CD4-positive, alpha-beta T cell treated with Interleukin-17A for 1 hour (primary cell): ENCODE data around the gene PLEKHG4B.

Experiments
- DNase-seq: peaks from one replicate; pipeline ENCODE4 v3.0.0-alpha.2; 2020

Gene PLEKHG4B

DNA sequence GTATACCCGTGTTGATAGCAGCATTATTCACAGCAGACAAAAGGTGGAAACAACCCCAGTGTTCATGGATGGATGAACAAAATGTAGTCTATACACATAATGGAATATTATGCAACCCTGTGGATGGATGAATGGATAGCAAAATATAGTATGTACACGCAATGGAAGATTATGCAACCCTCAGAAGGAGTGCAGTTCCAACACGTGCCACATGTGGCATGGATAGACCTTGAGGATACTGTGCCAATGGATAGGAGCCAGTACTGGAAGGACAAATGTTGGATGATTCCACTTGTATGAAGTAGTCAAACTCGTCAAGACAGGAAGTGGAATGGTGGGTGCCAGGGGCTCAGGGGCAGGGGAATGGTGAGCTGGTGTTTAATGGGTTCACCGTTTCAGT, 44.9 kb downstream of the PLEKHG4B start:
- DNase-seq: no peak

DNA sequence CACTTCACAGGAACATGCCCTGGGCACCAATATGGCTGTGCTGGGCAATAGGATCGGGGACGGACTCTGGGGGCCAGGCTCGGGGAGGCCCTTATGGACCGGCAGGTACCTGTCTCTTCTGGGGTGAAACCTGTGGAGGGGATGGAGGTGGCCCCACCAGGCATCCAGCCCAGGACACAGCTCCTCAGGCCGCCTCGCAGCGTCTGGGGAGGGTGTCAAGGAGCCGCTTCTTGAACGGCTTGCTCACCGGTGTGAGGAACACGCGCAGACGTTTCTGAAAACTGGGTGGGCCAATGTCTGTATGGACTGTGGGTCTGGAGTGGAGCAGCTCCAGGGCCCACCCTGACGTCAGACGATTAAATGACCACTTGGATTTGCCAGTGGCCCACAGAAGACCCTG, 45.8 kb downstream of the PLEKHG4B start:
- no peak for DNase-seq

DNA sequence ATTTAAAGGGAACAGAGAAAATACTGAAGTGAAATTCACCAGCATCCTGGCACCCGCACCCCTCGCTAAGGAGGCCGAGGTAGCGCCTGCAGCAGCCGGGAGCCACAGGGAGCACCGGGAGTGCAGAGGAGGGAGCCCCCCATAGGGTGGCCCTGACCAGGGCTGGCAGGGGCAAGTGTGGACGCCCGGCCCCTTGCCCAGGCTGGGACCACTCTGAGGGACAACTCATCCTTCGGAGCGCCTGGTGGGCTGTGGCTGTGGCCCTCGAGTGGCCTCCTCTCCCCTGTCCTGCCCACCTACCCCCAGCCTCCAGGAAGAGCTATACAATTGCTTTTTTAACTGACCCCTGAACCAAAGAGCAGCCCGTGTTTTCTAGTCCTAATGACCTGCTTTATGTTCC, 47.0 kb downstream of the PLEKHG4B start:
- DNase-seq: no peak

DNA sequence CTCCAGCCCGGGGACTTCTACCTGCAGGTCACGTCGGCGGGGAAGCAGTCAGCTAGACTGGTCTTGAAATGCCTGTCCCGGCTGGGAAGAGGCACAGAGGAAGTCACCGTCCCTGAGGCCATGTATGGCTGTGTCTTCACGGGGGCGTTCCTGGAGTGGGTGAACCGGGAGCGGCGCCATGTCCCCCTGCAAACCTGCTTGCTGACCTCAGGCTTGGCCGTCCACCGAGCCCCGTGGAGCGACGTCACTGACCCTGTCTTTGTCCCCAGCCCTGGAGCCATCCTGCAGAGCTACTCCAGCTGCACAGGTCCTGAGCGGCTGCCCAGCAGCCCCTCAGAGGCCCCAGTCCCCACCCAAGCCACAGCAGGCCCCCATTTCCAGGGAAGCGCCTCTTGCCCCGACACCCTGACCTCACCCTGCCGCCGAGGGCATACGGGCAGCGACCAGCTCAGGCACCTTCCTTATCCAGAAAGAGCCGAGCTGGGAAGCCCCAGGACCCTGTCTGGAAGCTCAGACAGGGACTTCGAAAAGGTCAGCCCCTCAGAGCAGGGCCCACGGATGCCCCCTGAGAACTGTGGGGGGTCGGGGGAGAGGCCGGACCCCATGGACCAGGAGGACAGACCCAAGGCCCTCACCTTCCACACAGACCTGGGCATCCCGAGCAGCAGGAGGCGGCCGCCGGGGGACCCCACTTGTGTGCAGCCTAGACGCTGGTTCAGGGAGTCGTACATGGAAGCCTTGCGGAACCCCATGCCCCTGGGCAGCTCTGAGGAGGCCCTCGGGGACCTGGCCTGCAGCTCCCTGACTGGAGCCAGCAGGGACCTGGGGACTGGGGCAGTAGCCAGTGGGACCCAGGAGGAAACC, 47.8 kb downstream of the PLEKHG4B start:
- DNase-seq: no peak

DNA sequence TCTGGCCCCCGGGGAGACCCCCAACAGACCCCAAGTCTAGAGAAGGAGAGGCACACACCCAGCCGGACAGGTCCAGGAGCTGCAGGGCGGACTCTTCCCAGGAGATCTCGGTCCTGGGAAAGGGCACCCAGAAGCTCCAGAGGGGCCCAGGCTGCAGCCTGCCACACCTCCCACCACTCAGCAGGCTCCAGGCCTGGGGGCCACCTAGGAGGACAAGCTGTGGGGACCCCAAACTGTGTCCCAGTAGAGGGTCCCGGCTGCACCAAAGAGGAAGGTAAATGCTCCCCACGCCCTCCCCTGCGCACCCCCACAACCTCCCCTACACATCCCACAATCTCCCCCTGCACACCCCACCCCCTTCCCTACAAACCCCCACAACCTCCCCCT, 48.5 kb downstream of the PLEKHG4B start:
- no peak for DNase-seq

DNA sequence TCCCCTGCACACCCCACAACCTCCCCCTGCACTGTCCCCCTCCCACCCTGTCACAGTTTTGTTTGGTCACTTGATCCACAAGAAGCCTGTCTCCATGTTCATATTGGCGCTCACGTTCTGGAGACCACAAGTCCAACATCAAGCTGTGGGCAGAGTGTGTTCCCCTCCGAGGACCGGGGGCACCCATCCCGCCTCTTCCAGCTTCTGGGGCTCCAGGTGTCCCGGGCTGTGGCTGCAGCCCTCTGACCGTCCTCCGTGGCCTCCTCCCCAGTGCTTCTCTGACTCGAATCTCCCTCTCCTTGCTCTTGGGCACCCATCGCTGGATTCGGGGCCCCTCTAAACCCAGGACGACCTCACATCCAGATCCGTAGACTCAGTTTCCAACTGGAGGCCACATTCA, 49.2 kb downstream of the PLEKHG4B start:
- DNase-seq: no peak

DNA sequence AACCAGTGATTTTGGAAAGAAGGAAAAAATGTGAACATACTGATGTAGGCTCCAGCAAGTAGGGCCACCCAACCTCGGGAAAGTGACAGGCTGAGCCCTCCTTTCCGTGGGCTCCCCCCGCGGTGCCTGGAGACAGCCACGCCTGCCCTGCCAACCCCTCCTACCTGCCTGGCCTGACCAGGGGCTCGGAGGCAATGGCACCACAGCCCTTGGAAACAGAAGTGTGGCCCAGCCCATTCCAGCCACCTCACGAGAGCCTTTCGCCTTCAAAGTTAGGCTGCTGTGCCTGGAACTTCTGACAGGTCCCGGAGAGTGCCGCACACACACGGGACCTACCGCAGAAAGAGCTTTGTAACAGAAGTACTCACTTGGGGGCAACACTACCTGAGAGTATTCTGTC, 49.8 kb downstream of the PLEKHG4B start:
- no peak for DNase-seq

DNA sequence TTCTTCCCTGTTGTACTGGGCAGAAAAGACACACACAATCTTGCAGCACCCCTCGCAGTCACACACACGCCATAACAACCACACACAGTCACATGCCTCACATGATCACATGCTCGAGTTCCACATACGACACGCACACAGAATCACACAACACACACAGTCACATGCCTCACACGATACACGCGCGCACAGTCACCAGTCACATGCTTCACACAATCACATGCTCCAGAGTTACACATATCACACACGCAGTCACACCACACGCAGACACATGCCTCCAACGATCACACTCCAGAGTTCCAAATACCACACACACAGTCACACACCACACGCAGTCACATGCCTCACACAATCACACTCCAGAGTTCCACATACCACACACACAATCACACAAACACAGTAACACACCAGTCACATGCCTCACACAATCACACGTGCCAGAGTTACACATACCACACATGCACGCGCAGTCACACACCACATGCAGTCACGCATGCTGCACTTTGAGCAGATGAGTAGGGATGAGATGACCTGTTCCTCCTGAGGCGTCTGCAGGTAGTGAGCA, 50.4 kb downstream of the PLEKHG4B start:
- DNase-seq: no peak

DNA sequence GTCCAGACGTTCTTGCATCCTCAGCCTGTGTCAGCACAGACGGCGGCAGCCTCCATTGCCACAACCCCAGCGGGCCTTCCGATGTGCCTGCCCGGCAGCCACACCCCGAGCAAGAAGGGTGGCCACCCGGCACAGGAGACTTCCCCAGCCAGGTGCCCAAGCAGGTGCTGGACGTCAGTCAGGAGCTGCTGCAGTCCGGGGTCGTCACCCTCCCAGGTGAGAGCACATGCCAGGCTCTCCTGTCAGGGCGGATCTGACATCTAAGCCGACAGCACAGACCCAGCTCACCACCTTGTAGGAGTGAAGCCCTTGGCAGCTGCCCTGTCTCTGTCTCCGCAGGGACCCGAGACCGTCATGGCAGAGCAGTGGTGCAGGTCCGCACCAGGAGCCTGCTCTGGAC, 51.1 kb downstream of the PLEKHG4B start:
- DNase-seq: no peak

DNA sequence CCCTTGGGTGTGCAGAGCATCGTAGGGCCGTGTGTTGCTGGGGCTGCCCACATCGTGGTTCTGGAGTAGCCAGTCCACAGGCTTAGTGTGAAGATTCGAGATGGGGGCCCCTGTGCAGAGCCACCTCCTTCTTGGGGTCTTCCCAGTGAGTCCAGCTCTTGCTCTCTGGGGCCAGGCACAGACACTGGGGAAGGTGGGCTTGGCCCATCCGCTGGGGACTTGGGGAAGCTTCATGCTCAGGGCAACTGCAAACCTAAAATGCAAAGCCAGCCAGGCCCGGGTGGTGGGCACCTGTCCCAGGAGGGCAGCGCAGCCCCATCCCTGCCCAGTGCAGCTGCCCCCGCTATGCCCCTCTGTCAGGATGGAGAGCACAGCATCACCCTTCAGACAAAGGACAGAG, 53.0 kb downstream of the PLEKHG4B start:
- no peak for DNase-seq

DNA sequence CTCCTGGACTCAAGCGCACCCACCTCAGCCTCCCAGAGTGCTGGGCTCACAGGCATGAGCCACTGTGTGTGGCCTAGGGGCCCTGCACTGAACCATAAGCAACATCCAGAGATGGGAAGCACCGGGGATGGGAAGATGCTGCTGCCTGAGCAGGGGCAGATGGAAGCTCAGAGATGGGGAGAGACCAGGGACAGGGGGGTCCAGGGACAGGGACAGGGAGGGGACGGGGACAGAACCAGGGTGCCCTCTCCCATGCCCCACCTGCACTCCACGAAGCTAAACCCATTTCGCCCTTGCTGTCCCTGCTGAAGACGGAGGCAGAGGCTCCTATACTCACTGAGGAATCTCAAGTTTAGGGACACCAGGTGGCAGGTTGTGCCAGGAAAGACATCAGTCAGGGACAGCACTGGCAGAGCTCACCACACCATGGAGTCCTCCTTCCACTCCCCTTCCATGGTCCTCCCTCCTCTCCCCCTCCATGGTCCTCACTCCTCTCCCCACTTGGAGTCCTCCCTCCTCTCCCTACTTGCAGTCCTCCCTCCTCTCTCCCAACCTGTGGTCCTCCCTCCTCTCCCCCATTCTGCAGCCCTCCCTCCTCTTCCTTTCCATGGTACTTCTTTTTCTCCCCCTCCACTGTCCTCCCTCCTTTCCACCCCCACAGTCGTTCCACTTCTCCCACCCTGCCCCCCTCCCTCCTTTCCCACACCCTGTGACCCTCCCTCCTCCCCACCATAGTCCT, 53.8 kb downstream of the PLEKHG4B start:
- no peak for DNase-seq

DNA sequence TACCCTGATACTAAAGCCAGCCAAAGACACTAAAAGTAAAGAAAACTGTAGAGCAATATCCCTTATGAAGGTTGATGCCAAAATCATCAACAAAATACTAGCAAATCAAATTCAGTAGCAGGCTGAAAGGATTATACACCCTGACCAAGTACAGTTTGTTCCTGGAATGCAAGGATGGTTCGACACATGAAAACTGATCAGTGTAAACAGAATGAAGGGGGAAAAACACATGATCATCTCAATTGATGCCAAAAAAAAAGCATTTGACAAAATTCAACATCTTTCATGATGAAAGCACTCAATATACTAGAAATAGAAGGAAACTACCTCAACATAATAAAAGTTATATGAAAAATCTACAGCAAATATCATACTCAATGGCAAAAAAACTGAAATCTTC, 55.8 kb downstream of the PLEKHG4B start:
- DNase-seq: no peak

DNA sequence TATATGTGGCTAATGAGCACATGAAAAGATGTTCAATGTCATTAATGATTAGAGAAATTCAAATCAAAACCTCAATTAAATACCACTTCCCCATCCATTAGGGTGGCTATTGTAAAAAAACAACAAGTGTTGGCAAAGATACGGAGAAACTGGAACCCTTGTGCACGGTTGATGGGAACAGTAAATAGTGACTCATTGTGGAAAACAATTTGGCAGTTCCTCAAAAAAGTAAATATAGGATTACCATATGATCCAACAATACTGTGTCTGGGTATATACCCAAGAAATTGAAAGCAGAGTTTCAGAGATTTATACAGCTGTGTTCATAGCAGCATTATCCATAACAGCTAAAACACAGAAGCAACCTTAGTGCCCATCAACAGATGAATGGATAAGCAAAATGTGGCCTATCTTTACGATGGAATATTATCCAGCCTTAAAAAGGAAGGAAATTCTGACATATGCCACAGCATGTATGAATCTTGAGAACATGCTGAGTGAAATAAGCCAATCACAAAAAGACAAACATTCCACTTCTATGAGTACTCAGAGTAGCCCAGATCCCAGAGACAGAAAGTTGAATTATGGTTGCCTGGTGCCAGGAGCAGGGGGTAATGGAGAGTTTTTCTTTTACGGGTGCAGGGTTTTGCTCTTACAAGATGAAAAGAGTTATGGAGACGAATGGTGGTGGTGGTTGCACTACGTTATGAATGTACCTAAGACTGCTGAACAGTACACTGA, 57.9 kb downstream of the PLEKHG4B start:
- DNase-seq: no peak

DNA sequence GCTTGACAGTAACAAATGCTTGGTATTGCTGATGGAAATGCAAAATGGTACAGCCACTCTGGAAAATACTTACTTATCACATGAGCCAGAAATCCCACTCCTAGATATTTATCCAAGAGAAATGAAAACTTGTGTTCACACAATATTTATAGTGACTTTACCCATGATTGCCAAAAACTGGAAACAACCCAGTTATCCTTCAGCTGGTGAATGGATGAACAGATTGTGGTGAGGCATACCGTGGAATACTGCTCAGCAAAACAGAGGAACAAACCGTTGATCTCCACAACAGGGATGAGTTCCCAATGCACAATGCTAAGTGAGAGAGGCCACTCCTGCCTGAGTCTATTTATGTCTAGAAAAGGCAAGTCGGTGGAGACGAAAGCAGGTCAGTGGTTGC, 58.8 kb downstream of the PLEKHG4B start:
- no peak for DNase-seq

DNA sequence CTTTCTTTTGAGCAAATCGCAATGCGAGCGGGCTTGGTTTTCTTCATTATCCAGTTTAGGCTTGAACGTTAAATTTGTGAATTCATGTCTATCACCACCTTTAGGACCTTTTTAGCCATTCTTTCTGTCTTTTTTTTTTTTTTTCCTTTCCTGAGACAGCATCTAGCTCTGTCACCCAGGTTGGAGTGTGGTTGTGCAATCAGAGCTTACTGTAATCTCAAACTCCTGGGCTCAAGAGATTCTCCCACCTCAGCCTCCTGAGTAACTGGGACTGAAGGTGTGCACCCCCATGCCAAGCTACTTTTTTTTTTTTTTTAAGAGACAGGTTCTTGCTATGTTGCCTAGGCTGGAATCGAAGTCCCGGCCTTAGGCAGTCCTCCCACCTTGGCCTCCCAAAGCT, 60.1 kb downstream of the PLEKHG4B start:
- no peak for DNase-seq

DNA sequence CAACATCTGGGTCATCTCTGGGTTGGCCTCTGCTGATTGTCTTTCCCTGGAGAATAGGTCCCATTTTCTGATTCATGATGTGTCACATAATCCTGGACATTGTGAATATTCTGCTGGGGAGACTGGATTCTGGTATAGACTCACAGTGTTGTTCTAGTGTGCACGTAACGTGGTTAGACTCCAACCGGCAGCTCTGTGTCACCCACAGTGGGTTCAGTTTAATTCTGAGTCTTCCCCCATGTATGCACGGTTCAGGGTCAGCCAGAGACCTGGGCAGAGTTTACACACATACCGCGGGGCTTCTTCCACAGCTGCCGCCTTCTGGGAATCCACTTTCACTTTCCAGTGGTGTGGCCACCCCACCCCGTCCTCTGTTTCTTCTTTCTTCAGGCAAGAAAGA, 61.3 kb downstream of the PLEKHG4B start:
- DNase-seq: no peak

DNA sequence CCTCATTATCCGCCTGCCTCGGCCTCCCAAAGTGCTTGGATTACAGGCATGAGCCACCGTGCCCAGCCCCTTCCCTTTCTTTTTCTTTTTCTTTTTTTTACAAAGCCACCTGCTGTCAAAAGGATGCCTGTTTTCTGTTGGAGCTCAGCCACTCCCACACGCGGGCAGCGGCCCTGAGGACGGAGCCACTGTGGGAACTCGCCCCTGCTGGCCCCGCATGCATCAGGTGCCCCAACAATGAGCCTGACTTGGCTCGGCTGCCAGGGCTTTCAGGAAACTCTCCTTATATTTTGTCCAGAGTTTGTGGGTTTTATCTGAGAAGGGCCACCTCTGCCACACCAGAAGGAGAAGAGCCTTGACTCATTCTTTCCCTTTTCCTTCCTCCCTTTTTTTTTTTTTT, 62.3 kb downstream of the PLEKHG4B start:
- no peak for DNase-seq

DNA sequence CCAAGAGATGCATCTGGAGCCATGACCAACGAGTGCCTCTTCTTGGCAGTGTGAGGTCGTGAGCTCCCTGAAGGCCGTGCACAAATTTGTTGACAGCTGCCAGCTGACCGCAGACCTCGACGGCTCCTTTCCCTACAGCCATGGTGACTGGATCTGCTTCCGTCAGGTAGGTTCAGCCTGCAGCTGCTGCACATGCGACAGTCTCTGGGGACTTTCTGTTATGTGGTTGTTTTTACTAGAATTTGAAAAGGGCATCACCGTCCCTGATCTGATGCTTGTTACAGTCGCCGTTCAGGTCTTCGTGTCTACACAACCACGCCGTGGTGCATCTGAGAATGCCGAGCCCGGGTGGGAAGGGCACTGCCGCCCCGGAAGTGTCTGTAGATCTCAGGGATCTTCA, 62.9 kb downstream of the PLEKHG4B start:
- no peak for DNase-seq

DNA sequence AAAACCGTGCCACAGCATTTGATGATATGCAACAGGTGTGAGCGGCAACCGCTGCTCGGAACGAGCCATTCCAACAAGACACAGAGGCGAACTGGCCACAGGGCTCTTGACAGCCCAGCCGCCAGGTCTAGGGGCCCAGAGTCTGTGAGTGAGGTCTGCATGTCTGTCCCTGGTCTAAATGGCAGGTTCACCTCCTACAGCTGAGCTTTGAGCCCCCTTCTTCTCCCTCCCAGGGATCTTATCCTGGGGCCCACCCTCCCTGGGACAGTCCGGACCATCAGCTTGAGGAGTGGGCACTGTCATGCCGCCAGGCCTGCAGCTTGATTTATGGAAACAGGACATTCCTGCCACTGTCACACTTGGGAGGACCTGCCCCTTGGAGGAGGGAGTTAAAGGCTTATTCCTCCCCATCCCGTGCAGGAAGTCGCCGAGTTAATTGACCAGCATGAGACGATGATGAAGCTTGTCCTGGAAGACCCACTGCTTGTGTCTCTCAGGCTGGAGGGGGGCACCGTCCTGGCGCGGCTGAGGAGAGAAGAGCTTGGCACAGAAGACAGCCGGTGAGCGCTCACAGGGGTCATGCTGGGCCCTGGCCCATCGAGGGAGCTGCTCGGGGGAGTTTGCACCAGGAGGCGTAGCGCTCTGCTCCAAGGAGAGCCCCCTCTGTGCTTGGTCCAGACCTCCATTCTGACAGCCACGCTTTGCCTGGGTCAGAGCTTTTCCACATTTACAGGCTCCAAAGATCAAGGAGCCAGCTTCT, 63.9 kb downstream of the PLEKHG4B start:
- no peak for DNase-seq

DNA sequence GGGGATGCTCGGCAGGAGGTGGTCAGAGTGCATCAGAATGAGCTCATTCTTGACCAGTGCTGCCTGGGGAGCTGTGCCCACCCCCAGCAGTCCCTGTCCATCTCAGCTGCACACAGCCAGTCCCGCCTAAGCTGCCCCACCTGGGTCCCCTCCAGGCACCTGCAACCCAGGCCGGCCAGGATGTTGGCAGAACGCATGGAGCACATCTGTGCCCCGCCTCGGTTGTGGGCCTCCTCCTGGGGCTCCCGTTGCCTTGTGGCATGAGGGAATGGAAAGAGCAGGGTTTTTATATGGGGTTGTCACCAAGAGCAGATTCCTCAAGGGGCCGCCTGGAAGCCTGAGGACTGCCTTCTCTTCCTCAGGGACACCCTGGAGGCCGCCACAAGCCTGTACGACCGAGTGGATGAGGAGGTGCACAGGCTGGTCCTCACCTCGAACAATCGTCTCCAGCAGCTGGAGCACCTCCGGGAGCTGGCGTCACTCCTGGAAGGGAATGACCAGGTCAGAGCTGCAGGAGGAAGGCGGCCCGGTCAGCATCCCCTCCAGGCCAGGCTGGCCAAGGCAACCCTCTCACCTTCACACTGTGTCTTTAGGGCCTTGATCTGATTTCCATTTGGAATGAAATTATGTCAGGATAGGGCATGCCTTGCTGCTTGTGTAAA, 64.6 kb downstream of the PLEKHG4B start:
- no peak for DNase-seq

DNA sequence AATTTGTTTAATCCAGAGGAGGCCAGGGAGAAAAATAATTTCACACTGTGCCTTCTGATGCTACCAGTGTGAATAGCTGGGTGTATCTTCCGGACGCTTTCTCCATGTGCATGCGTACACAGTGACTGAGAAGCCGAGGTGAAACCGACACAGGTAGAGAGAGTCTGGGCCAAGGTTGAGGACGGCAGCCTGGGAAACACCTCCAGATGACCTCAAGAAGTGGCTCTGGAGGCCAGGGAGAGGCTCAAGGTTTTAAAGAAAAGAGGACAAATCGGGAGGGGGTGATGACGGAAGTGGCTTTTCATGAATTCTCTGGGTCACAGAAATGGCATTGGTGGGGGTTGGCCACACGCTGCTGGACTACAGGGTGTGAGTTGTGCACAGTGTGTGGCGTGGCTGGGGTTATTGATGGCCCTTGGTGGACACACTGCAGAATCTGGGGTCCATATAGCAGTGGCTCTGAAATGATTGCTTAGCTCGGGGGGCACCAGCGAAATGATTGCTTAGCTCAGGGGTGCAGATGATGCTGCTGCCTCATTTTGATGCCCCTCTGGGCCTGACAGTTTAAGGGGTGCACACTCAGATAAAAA, 65.3 kb downstream of the PLEKHG4B start:
- DNase-seq: no peak

DNA sequence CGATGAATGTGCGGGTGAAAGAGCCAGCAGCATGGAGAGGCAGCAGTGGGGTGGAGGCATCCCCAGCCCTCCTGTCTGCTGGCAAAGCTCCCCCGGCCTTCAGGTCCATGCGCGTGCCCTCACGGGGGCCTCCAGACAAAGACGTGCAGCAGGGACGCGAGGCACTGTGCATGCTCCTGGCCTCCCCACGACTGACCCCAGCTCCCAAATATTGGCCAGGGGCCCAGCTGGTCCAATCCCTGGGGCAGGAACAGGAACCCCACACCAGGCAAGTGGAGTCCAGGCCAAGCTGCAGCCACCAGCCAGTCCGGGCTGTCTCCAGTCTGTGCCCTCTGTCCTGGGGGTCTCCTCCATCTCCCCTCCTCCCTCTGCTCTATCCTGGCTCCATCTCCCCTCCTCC, 65.8 kb downstream of the PLEKHG4B start:
- no peak for DNase-seq
